NCI-H146 treated with DMSO at 0.1 percent for 48 hours (cell line): ENCODE measurements around the gene PDP2.

Experiments
- DNase-seq: peaks from one replicate; lab custom pipeline; 2025; ENCODE audit not compliant: unreplicated experiment; lab: John Stamatoyannopoulos, UW

The PDP2 gene

GRCh38 chr16:66901626-66902025 lies 21.3 kb downstream of the PDP2 start:
- DNase-seq = no peak

- no peak for DNase-seq
These were observed 22.6 kb downstream of the PDP2 start for GRCh38 chr16:66902648-66903543.

GRCh38 chr16:66903544-66904427 lies 23.5 kb downstream of the PDP2 start:
- DNase-seq = no peak

- no peak for DNase-seq
These were observed 24.1 kb downstream of the PDP2 start for GRCh38 chr16:66904428-66904845.

GRCh38 chr16:66904846-66905632 lies 24.7 kb downstream of the PDP2 start:
- DNase-seq = no peak

GRCh38 chr16:66905633-66906539 lies 25.6 kb downstream of the PDP2 start:
- DNase-seq = no peak

- DNase-seq = no peak
These were observed 26.9 kb downstream of the PDP2 start for GRCh38 chr16:66906916-66907836.

- DNase-seq = no peak
These were observed 27.8 kb downstream of the PDP2 start for GRCh38 chr16:66908116-66908515.

- no peak for DNase-seq
These were observed 28.6 kb downstream of the PDP2 start for GRCh38 chr16:66908762-66909559.

- DNase-seq = no peak
These were observed 30.0 kb downstream of the PDP2 start for GRCh38 chr16:66910175-66910940.

- DNase-seq = no peak
These were observed 30.8 kb downstream of the PDP2 start for GRCh38 chr16:66911112-66911511.

GRCh38 chr16:66911801-66912200 lies 31.5 kb downstream of the PDP2 start:
- DNase-seq = no peak

GRCh38 chr16:66913081-66913480 lies 32.8 kb downstream of the PDP2 start:
- no peak for DNase-seq

GRCh38 chr16:66913711-66914110 lies 33.4 kb downstream of the PDP2 start:
- no peak for DNase-seq

- DNase-seq = no peak
These were observed 34.2 kb downstream of the PDP2 start for GRCh38 chr16:66914541-66914940.

- DNase-seq = no peak
These were observed 34.7 kb downstream of the PDP2 start for GRCh38 chr16:66915041-66915440.

GRCh38 chr16:66916518-66916917 lies 36.2 kb downstream of the PDP2 start:
- DNase-seq = no peak
